HG03439 (cell line): ENCODE measurements around the gene SCD5.

Experiments used
- ATAC-seq: cut with Tn5 transposase; IDR thresholded peaks from one replicate; pipeline ENCODE4 v1.9.1; 2021; ENCODE audit warnings: mild to moderate bottlenecking, moderate library complexity; ENCODE audit not compliant: unreplicated experiment

SCD5 gene

GRCh38 chr4:82644734-82645126, 153.9 kb downstream of the SCD5 start:
- no peak for ATAC-seq

GRCh38 chr4:82643994-82644733, 154.4 kb downstream of the SCD5 start:
- ATAC-seq = no peak

- no peak for ATAC-seq
Observed at GRCh38 chr4:82642331-82642730, 156.3 kb downstream of the SCD5 start.

GRCh38 chr4:82640540-82640939, 158.1 kb downstream of the SCD5 start:
- no peak for ATAC-seq

- ATAC-seq = no peak
Observed at GRCh38 chr4:82639971-82640370, 158.6 kb downstream of the SCD5 start.

GRCh38 chr4:82638479-82638878, 160.1 kb downstream of the SCD5 start:
- no peak for ATAC-seq

- no peak for ATAC-seq
Observed at GRCh38 chr4:82630079-82630478, 168.5 kb downstream of the SCD5 start.

GRCh38 chr4:82629238-82630000, 169.2 kb downstream of the SCD5 start:
- ATAC-seq = no peak

GRCh38 chr4:82626251-82626868, 172.2 kb downstream of the SCD5 start:
- no peak for ATAC-seq

GRCh38 chr4:82624819-82625218, 173.8 kb downstream of the SCD5 start:
- ATAC-seq = no peak

- no peak for ATAC-seq
Observed at GRCh38 chr4:82623121-82623683, 175.4 kb downstream of the SCD5 start.

- no peak for ATAC-seq
Observed at GRCh38 chr4:82621251-82621650, 177.3 kb downstream of the SCD5 start.

- ATAC-seq = no peak
Observed at GRCh38 chr4:82620126-82620735, 178.4 kb downstream of the SCD5 start.

- ATAC-seq = no peak
Observed at GRCh38 chr4:82618103-82618720, 180.4 kb downstream of the SCD5 start.

GRCh38 chr4:82614838-82615449, 183.7 kb downstream of the SCD5 start:
- ATAC-seq = no peak

GRCh38 chr4:82613121-82613520, 185.5 kb downstream of the SCD5 start:
- ATAC-seq = no peak

GRCh38 chr4:82611982-82612381, 186.6 kb downstream of the SCD5 start:
- no peak for ATAC-seq

GRCh38 chr4:82611527-82611926, 187.1 kb downstream of the SCD5 start:
- ATAC-seq = no peak

GRCh38 chr4:82610041-82610440, 188.6 kb downstream of the SCD5 start:
- ATAC-seq = no peak

- ATAC-seq = no peak
Observed at GRCh38 chr4:82606622-82607021, 192.0 kb downstream of the SCD5 start.
